ENCODE measurements around the gene LYL1. TPM values are rescaled to one million over a fixed set of nuclear protein-coding genes. Genes with fewer than 3 reads are reported as not detected.

The LYL1 gene
- total and polyA plus RNA-seq, 2 donors (not counting 1 experiment from before 2014, with no cell fraction given), result 112 to 125 TPM

GRCh38 chr19:13083008-13083404 lies 19.7 kb downstream of the LYL1 start:
- Histone ChIP-seq H2AFZ (ENCODE audit: insufficient read depth, low read depth, low read length, poor library complexity, severe bottlenecking) (no peak overlapping the region), H3K4me1 (ENCODE audit: control insufficient read depth in 2 of 2, insufficient read depth in 2 of 2, low read length in 2 of 2) (no peaks in the 10 kb centered on the region), H3K9ac (ENCODE audit: low read length) (no peak overlapping the region), H3K79me2 (ENCODE audit: control insufficient read depth, insufficient read depth, low read length) (no peaks in the 10 kb centered on the region), H3K4me3 (ENCODE audit: control extremely low read depth in 1 of 5, extremely low read depth in 1 of 5, insufficient read depth in 1 of 5, low read depth in 2 of 5, low read length in 4 of 5) (no peak overlapping the region), H3K9me3 (ENCODE audit: control extremely low read depth in 1 of 3, control insufficient read depth in 2 of 3, insufficient read depth in 1 of 3, low read length in 2 of 3) (no peaks in the 10 kb centered on the region), H3K4me2 (replicated peaks; ENCODE audit: low read depth, low read length, poor library complexity, severe bottlenecking) (no peak overlapping the region), H4K20me1 (ENCODE audit: control insufficient read depth, insufficient read depth, low read length, poor library complexity, severe bottlenecking) (no peaks in the 10 kb centered on the region), H3K27ac (ENCODE audit: low read length in 2 of 2) (no peak overlapping the region), H3K36me3 (replicated peaks in 1 of 2; ENCODE audit: control extremely low read depth in 1 of 2, control insufficient read depth in 1 of 2, extremely low read depth in 1 of 2, insufficient read depth in 2 of 2, low read length in 1 of 2) (no peaks in the 10 kb centered on the region), H3K27me3 (replicated peaks in 1 of 4; ENCODE audit: control extremely low read depth in 1 of 4, control insufficient read depth in 3 of 4, insufficient read depth in 4 of 4, low read length in 3 of 4) (no peaks in the 10 kb centered on the region)
- Mint-ChIP-seq H3K27ac (no peak overlapping the region), H3K4me1 (no peaks in the 10 kb centered on the region), H3K9me3 (ENCODE audit: insufficient read depth) (no peaks in the 10 kb centered on the region), H3K4me3 (no peak overlapping the region), H3K27me3 (peaks cover 4% of the 10 kb centered on the region)
- ATAC-seq (ENCODE audit: low read depth), result no peak
- CTCF ChIA-PET, result interaction anchor here (1.4 kb wide), 1 partner anchor 22 kb away, joined by 4 read pairs; no protein-coding TSS in a partner anchor
- WGBS (ENCODE audit: insufficient coverage), result 94% methylated on average over 6 of the region's 7 CpGs
- TF ChIP-seq, protein P1, sequence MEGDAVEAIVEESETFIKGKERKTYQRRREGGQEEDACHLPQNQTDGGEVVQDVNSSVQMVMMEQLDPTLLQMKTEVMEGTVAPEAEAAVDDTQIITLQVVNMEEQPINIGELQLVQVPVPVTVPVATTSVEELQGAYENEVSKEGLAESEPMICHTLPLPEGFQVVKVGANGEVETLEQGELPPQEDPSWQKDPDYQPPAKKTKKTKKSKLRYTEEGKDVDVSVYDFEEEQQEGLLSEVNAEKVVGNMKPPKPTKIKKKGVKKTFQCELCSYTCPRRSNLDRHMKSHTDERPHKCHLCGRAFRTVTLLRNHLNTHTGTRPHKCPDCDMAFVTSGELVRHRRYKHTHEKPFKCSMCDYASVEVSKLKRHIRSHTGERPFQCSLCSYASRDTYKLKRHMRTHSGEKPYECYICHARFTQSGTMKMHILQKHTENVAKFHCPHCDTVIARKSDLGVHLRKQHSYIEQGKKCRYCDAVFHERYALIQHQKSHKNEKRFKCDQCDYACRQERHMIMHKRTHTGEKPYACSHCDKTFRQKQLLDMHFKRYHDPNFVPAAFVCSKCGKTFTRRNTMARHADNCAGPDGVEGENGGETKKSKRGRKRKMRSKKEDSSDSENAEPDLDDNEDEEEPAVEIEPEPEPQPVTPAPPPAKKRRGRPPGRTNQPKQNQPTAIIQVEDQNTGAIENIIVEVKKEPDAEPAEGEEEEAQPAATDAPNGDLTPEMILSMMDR (IDR thresholded peaks at IDR 0.05), result no peak
- TF ChIP-seq EZH2 (IDR thresholded peaks at IDR 0.05; ENCODE audit: borderline replicate concordance, insufficient read depth, low read depth, low read length, poor library complexity, severe bottlenecking), result no peak
- POLR2A ChIA-PET, result no interaction called here
- intact Hi-C loops (cut with micrococcal nuclease), result no loop called here
- no peak for DNase-seq

GRCh38 chr19:13082192-13083007 lies 20.3 kb downstream of the LYL1 start:
- Histone ChIP-seq H3K4me1 (ENCODE audit: control insufficient read depth in 2 of 2, insufficient read depth in 2 of 2, low read length in 2 of 2) (no peaks in the 10 kb centered on the region), H2AFZ (ENCODE audit: insufficient read depth, low read depth, low read length, poor library complexity, severe bottlenecking) (no peak overlapping the region), H4K20me1 (ENCODE audit: control insufficient read depth, insufficient read depth, low read length, poor library complexity, severe bottlenecking) (no peaks in the 10 kb centered on the region), H3K79me2 (ENCODE audit: control insufficient read depth, insufficient read depth, low read length) (no peaks in the 10 kb centered on the region), H3K9me3 (ENCODE audit: control extremely low read depth in 1 of 3, control insufficient read depth in 2 of 3, insufficient read depth in 1 of 3, low read length in 2 of 3) (no peaks in the 10 kb centered on the region), H3K27me3 (replicated peaks in 1 of 4; ENCODE audit: control extremely low read depth in 1 of 4, control insufficient read depth in 3 of 4, insufficient read depth in 4 of 4, low read length in 3 of 4) (no peaks in the 10 kb centered on the region), H3K4me3 (ENCODE audit: control extremely low read depth in 1 of 5, extremely low read depth in 1 of 5, insufficient read depth in 1 of 5, low read depth in 2 of 5, low read length in 4 of 5) (no peak overlapping the region), H3K9ac (ENCODE audit: low read length) (no peak overlapping the region), H3K4me2 (replicated peaks; ENCODE audit: low read depth, low read length, poor library complexity, severe bottlenecking) (no peak overlapping the region), H3K27ac (ENCODE audit: low read length in 2 of 2) (no peak overlapping the region), H3K36me3 (replicated peaks in 1 of 2; ENCODE audit: control extremely low read depth in 1 of 2, control insufficient read depth in 1 of 2, extremely low read depth in 1 of 2, insufficient read depth in 2 of 2, low read length in 1 of 2) (no peaks in the 10 kb centered on the region)
- Mint-ChIP-seq H3K27ac (no peak overlapping the region), H3K4me1 (no peaks in the 10 kb centered on the region), H3K4me3 (no peak overlapping the region), H3K27me3 (peaks cover 4% of the 10 kb centered on the region), H3K9me3 (ENCODE audit: insufficient read depth) (no peaks in the 10 kb centered on the region)
- 86% methylated on average over 12 of the region's 14 CpGs for WGBS (ENCODE audit: insufficient coverage)
- ChIA-PET POLR2A (no interaction called here), CTCF (no interaction called here)
- no peak for DNase-seq
- ATAC-seq (ENCODE audit: low read depth), result no peak
- TF ChIP-seq, protein P1 (IDR thresholded peaks at IDR 0.05), result no peak
- TF ChIP-seq EZH2 (IDR thresholded peaks at IDR 0.05; ENCODE audit: borderline replicate concordance, insufficient read depth, low read depth, low read length, poor library complexity, severe bottlenecking), result no peak
- intact Hi-C loops (cut with micrococcal nuclease), result no loop called here
